CD4-positive, alpha-beta memory T cell (primary cell): ENCODE measurements around the gene ARMC8. TPM values are rescaled to one million over a fixed set of nuclear protein-coding genes. Genes with fewer than 3 reads are reported as not detected.

ENCODE experiments used
- CTCF ChIA-PET: fragments of 350-600 bp; sonication (Branson Sonifier 250); formaldehyde crosslinking; loops from one replicate; lab custom pipeline; 2021; ENCODE audit warnings: inconsistent platforms; ENCODE audit not compliant: partially characterized antibody; lab: Charles Lee
- POLR2A ChIA-PET: fragments of 350-600 bp; sonication (Branson Sonifier 250); formaldehyde crosslinking; loops from one replicate; lab custom pipeline; 2021; ENCODE audit not compliant: partially characterized antibody; lab: Charles Lee
- DNase-seq, 5 donors: peaks; one replicate each; pipeline versions ENCODE4 v3.0.0 to v3.0.0-alpha.2; 2020 to 2022; ENCODE audit warnings: mixed read lengths in 1 of 5
- H3K27ac ChIP-seq: one replicate; pipeline ENCODE4 v1.7.0; 2013; ENCODE audit warnings: low read depth, low read length
- H3K27me3 ChIP-seq: 2 replicates; pipeline ENCODE4 v1.7.0; 2013; ENCODE audit warnings: mild to moderate bottlenecking, low read length, moderate library complexity; ENCODE audit not compliant: insufficient read depth
- H3K36me3 ChIP-seq: 2 replicates; pipeline ENCODE4 v1.7.0; 2013; ENCODE audit warnings: mild to moderate bottlenecking, low read length, moderate library complexity; ENCODE audit not compliant: insufficient read depth
- H3K4me1 ChIP-seq: 2 replicates; pipeline ENCODE4 v1.7.0; 2013; ENCODE audit warnings: mild to moderate bottlenecking, low read length, moderate library complexity; ENCODE audit not compliant: insufficient read depth
- H3K4me3 ChIP-seq, 2 donors: one replicate each; pipeline ENCODE4 v1.7.0; 2013; ENCODE audit warnings: low read length in 2 of 2, mild to moderate bottlenecking in 1 of 2
- H3K9me3 ChIP-seq, 2 donors: one replicate each; pipeline ENCODE4 v1.7.0; 2013; ENCODE audit warnings: low read length in 2 of 2, control low read depth in 1 of 2; ENCODE audit not compliant: control insufficient read depth in 1 of 2
- H3K27ac Mint-ChIP-seq, 7 donors: one replicate each; pipeline ENCODE4 v1.8.0; 2020 to 2021; ENCODE audit warnings: mixed read lengths in 7 of 7, mild to moderate bottlenecking in 6 of 7, inconsistent platforms in 3 of 7, moderate library complexity in 3 of 7
- H3K27me3 Mint-ChIP-seq, 2 donors: one replicate each; pipeline ENCODE4 v1.8.0; 2020 to 2021; ENCODE audit warnings: mixed read lengths in 2 of 2
- H3K36me3 Mint-ChIP-seq, 2 donors: one replicate each; pipeline ENCODE4 v1.8.0; 2020 to 2021; ENCODE audit warnings: mixed read lengths in 2 of 2, inconsistent platforms in 1 of 2, mild to moderate bottlenecking in 1 of 2
- H3K4me1 Mint-ChIP-seq, 4 donors: one replicate each; pipeline ENCODE4 v1.8.0; 2020 to 2021; ENCODE audit warnings: mixed read lengths in 4 of 4, mild to moderate bottlenecking in 1 of 4
- H3K4me3 Mint-ChIP-seq, 8 donors: one replicate each; pipeline ENCODE4 v1.8.0; 2020 to 2021; ENCODE audit warnings: mixed read lengths in 8 of 8, mild to moderate bottlenecking in 7 of 8, moderate library complexity in 6 of 8, inconsistent platforms in 3 of 8
- H3K9me3 Mint-ChIP-seq, 8 donors: one replicate each; pipeline ENCODE4 v1.8.0; 2020 to 2021; ENCODE audit warnings: mixed read lengths in 8 of 8, mild to moderate bottlenecking in 5 of 8, inconsistent platforms in 3 of 8, moderate library complexity in 1 of 8
- intact Hi-C: fragments of 100-400 bp; cut with micrococcal nuclease; formaldehyde crosslinking; loops from one replicate; pipeline ENCODE4 v1.15.1; 2023
- polyA plus RNA-seq, 2 donors: library from polyadenylated mRNA; unstranded; fragments of 300-500 nt; fragmentation: Illumina TruSeq; gene quantifications; one replicate each; pipeline ENCODE4 v1.2.3, GENCODE V29; 2021
- total RNA-seq, 2 experiments: library from RNA; stranded (reverse); gene quantifications; one replicate each; pipeline ENCODE4 v1.2.3, GENCODE V29; 2021

The ARMC8 gene
- total and polyA plus RNA-seq, 4 experiments from 2014 or later = 52.0 to 72.6 (median 62.2) TPM

DNA sequence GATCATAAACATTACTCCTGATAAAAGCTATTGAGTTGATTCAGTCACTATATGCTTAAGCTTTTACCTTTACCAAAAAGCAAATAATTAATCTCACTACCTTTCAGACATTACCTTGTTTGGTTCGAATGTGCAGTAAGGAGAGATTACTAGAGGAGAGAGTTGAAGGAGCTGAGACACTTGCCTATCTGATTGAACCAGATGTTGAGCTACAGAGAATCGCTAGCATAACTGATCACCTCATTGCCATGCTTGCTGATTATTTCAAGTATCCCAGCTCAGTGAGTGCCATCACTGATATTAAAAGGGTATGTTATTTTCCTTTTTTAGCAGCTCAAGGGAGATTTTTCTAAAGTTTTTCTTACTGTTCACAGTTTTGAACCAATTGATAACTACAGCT lies 54.6 kb downstream of the ARMC8 start:
- H3K27me3 ChIP-seq = no peaks in the 10 kb centered on the region
- peaks cover 17% of the 10 kb centered on the region for H3K36me3 ChIP-seq
- POLR2A ChIA-PET = no interaction called here
- Mint-ChIP-seq H3K4me1 (no peaks in the 10 kb centered on the region), H3K27me3 (no peaks in the 10 kb centered on the region), H3K36me3 (peaks cover 45 to 56% of the 10 kb centered on the region in 2 donors), H3K9me3 (no peaks in the 10 kb centered on the region), H3K4me3 (no peak overlapping the region), H3K27ac (no peak overlapping the region)
- DNase-seq = no peak
- no peaks in the 10 kb centered on the region for H3K4me1 ChIP-seq
- no peak overlapping the region for H3K4me3 ChIP-seq
- H3K9me3 ChIP-seq = no peaks in the 10 kb centered on the region
- CTCF ChIA-PET = no interaction called here
- H3K27ac ChIP-seq = no peak overlapping the region
- intact Hi-C loops = no loop called here

DNA sequence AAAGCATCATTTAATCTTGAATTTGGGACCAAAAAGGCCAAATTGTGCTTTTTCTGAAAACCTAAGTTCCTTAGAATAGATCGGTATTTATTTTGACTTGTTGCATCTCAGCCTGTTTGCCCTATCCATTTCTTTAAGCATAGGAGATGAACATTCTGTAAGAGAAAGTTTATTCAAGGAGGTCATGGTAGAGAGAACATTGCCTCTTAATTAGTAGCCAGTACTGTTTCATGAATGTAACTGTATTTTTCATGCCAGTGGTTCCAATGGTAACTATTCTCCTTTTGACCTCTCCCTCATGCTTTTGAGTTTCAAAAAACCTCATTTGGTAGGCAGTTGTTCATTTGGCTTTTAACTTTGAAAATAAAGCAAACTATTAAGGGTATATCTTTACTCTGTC lies 55.4 kb downstream of the ARMC8 start:
- Histone ChIP-seq H3K27ac (no peak overlapping the region), H3K27me3 (no peaks in the 10 kb centered on the region), H3K36me3 (peaks cover 10% of the 10 kb centered on the region), H3K9me3 (no peaks in the 10 kb centered on the region), H3K4me1 (no peaks in the 10 kb centered on the region), H3K4me3 (no peak overlapping the region)
- H3K27ac Mint-ChIP-seq = no peak overlapping the region
- DNase-seq = no peak
- H3K9me3 Mint-ChIP-seq = no peaks in the 10 kb centered on the region
- CTCF ChIA-PET = no interaction called here
- H3K4me3 Mint-ChIP-seq = no peak overlapping the region
- no peaks in the 10 kb centered on the region for H3K27me3 Mint-ChIP-seq
- POLR2A ChIA-PET = no interaction called here
- intact Hi-C loops = no loop called here
- no peaks in the 10 kb centered on the region for H3K4me1 Mint-ChIP-seq
- H3K36me3 Mint-ChIP-seq = peaks cover 49 to 59% of the 10 kb centered on the region in 2 donors

DNA sequence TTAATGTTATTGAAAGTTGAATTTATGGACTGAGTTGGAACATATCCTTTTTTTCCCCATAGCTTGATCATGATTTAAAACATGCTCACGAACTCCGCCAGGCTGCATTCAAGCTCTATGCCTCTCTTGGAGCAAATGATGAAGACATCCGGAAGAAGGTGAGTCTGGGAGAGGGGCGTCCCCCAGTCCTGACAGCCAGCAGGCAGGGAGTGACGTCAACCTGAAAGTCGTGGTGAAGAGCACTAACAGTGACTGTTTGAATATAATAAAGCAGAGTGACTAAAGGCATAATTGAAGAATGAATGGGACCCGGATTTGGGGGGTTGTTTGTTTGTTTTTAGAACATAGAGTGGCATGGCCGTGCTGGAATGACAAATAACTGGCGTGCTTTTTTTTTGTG lies 57.9 kb downstream of the ARMC8 start:
- H3K27me3 Mint-ChIP-seq = no peaks in the 10 kb centered on the region
- Histone ChIP-seq H3K4me3 (no peak overlapping the region), H3K27me3 (no peaks in the 10 kb centered on the region), H3K27ac (no peak overlapping the region), H3K4me1 (no peaks in the 10 kb centered on the region), H3K9me3 (no peaks in the 10 kb centered on the region), H3K36me3 (peaks cover 6% of the 10 kb centered on the region)
- no peak for DNase-seq
- intact Hi-C loops = no loop called here
- ChIA-PET POLR2A (no interaction called here), CTCF (no interaction called here)
- H3K36me3 Mint-ChIP-seq = peaks cover 63 to 64% of the 10 kb centered on the region in 2 donors
- H3K4me3 Mint-ChIP-seq = no peak overlapping the region
- no peak overlapping the region for H3K27ac Mint-ChIP-seq
- no peaks in the 10 kb centered on the region for H3K9me3 Mint-ChIP-seq
- no peaks in the 10 kb centered on the region for H3K4me1 Mint-ChIP-seq

DNA sequence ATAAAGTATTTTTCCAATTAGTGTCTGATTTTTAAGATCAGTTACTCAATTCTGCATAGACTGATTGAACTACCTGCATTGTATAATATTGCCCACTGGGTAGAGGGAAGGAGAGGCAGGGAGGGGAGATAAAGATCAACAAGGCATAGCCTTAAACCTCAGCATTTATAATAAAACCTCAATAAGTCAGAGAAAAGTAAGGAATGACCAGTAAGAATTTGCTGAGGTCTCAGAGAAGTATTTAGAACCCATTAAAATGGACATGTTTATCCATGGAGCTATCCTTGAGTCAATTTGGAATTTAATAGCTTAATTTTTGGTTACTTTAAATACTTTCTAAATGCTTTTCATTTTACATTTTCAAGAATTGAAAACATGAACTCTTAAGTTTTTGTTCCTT lies 62.5 kb downstream of the ARMC8 start:
- H3K4me3 Mint-ChIP-seq = no peak overlapping the region

DNA sequence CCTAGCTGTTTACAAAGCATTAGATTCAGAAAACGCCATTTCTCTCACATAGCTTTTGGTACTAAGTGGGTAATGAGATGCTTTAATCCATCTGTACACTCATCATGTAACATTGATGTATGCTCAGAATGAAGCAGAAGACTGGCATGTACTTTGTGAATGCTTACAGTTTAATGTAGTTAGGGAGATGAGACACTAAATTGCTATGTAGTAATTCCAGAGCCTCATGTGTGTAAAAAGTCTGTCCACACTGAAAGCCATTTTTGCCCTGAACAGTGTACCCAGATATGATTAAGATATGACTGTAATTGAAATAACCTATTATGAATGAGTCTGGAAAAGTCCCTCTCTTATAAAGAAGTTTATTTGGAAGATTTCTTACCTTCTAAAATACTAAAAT lies 66.5 kb downstream of the ARMC8 start:
- H3K4me3 ChIP-seq = no peak overlapping the region
- H3K4me3 Mint-ChIP-seq = no peak overlapping the region
- H3K4me1 ChIP-seq = no peaks in the 10 kb centered on the region
- CTCF ChIA-PET = no interaction called here
- peaks cover 14 to 40% of the 10 kb centered on the region in 2 donors for H3K36me3 Mint-ChIP-seq
- H3K4me1 Mint-ChIP-seq = peaks cover 0 to 3% (median 0%) of the 10 kb centered on the region in 4 donors
- no peaks in the 10 kb centered on the region for H3K27me3 ChIP-seq
- intact Hi-C loops = no loop called here
- H3K27me3 Mint-ChIP-seq = no peaks in the 10 kb centered on the region
- DNase-seq = no peak
- no peaks in the 10 kb centered on the region for H3K9me3 ChIP-seq
- no peak overlapping the region for H3K27ac ChIP-seq
- H3K9me3 Mint-ChIP-seq = peaks cover 0 to 1% (median 0%) of the 10 kb centered on the region in 8 donors
- POLR2A ChIA-PET = no interaction called here
- H3K27ac Mint-ChIP-seq = no peak overlapping the region
- H3K36me3 ChIP-seq = no peaks in the 10 kb centered on the region

More for the DNA sequence above, 62.5 kb downstream of the ARMC8 start:
- Histone ChIP-seq H3K36me3 (peaks cover 6% of the 10 kb centered on the region), H3K4me1 (no peaks in the 10 kb centered on the region), H3K4me3 (no peak overlapping the region), H3K9me3 (no peaks in the 10 kb centered on the region), H3K27me3 (no peaks in the 10 kb centered on the region), H3K27ac (no peak overlapping the region)
- peaks cover 45 to 47% of the 10 kb centered on the region in 2 donors for H3K36me3 Mint-ChIP-seq
- ChIA-PET POLR2A (no interaction called here), CTCF (no interaction called here)
- no peaks in the 10 kb centered on the region for H3K9me3 Mint-ChIP-seq
- intact Hi-C loops = no loop called here
- H3K27ac Mint-ChIP-seq = no peak overlapping the region
- H3K4me1 Mint-ChIP-seq = no peaks in the 10 kb centered on the region
- H3K27me3 Mint-ChIP-seq = no peaks in the 10 kb centered on the region
- DNase-seq = no peak

DNA sequence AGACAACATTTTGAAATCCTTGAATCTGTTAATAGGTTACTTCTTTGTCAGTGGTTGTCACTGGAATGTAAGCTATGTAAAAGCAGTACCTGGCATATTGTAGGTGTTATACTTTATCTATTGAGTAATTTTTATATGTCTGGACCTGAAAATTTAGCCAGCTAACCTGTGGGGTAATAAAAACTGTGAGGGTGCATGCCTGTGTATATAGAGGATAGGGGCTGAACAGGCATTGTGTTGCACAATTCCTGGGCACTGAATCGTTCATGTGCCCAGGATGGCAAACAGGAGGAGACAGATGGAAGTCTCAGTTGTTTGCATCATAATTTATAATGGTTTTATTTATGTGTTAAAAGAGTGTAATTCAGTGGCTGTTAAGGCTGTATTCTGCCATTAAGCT lies 67.1 kb downstream of the ARMC8 start:
- POLR2A ChIA-PET = no interaction called here
- no peaks in the 10 kb centered on the region for H3K27me3 ChIP-seq
- Mint-ChIP-seq H3K27me3 (no peaks in the 10 kb centered on the region), H3K9me3 (peaks cover 0 to 1% (median 0%) of the 10 kb centered on the region in 8 donors), H3K4me3 (no peak overlapping the region), H3K4me1 (peaks cover 0 to 3% (median 0%) of the 10 kb centered on the region in 4 donors), H3K36me3 (peaks cover 12 to 43% of the 10 kb centered on the region in 2 donors), H3K27ac (peak overlapping the region in 2 of 7 donors; percentile 1 to 46)
- H3K4me1 ChIP-seq = no peaks in the 10 kb centered on the region
- H3K4me3 ChIP-seq = no peak overlapping the region
- intact Hi-C loops = no loop called here
- H3K9me3 ChIP-seq = no peaks in the 10 kb centered on the region
- DNase-seq = no peak
- CTCF ChIA-PET = no interaction called here
- H3K27ac ChIP-seq = no peak overlapping the region
- H3K36me3 ChIP-seq = no peaks in the 10 kb centered on the region

DNA sequence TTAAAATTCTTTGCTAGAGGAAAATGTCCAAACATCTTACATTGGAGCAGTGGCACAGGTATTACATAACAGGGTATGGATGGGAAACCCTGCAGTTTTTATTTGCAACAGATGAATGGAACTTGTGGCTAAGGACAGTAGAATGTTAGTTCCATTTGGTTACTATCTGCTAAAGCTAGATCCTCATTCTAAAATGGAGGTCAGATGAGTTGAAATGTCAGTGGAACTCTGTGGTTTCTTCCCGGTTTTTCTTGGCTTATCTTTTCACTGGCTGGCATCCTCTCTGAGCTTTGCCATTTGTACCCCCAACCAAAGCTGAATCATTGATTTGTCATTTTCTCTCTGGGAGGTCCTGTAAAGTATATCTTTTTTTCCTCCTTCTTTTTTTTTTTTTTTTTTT lies 68.9 kb downstream of the ARMC8 start:
- Histone ChIP-seq H3K4me1 (no peaks in the 10 kb centered on the region), H3K4me3 (no peak overlapping the region), H3K36me3 (no peaks in the 10 kb centered on the region), H3K27me3 (no peaks in the 10 kb centered on the region), H3K27ac (no peak overlapping the region), H3K9me3 (no peaks in the 10 kb centered on the region)
- intact Hi-C loops = no loop called here
- H3K36me3 Mint-ChIP-seq = peaks cover 27 to 38% of the 10 kb centered on the region in 2 donors
- H3K27me3 Mint-ChIP-seq = no peaks in the 10 kb centered on the region
- H3K9me3 Mint-ChIP-seq = peaks cover 0 to 1% (median 0%) of the 10 kb centered on the region in 8 donors
- POLR2A ChIA-PET = interaction anchor here (0.6 kb wide), 1 partner anchor 45 kb away, joined by 3 read pairs; no protein-coding TSS in a partner anchor
- H3K27ac Mint-ChIP-seq = no peak overlapping the region
- no peak for DNase-seq
- CTCF ChIA-PET = interaction anchor here (0.7 kb wide), 1 partner anchor 20 kb away, joined by 3 read pairs; no protein-coding TSS in a partner anchor
- peaks cover 0 to 3% (median 0%) of the 10 kb centered on the region in 4 donors for H3K4me1 Mint-ChIP-seq
- H3K4me3 Mint-ChIP-seq = no peak overlapping the region
